ENCODE measurements around the gene NUBPL.
"Not testable (repeated sequence)": the region's sequence is repeated elsewhere in the genome, so short reads cannot be mapped to it uniquely, and the experiment has no call there.

NUBPL gene

DNA sequence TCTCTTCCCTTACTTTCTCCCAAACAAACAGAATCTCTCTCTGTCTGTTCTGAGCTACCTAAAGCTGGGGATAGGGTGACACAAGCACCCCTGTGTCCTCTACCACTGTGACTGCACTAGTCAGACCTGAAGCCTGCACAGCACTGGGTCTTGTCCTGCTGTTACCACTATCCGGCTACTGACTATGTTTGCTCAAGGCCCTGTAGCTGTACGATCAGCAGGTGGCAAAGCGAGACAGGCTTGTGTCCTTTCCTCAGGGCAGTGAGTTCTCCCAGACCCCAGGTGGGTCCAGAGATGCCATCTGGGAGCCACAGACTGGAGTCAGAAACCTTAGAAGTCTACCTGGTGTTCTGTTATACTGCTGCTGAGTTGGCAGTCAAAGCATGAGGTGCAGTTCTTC is 116.4 kb downstream of the NUBPL start:
- no peak for TF ChIP-seq ZNF274 (IDR thresholded peaks at IDR 0.05; ENCODE audit: low read depth, low read length)

GRCh38 chr14:31678421-31679249 is 117.4 kb downstream of the NUBPL start:
- no peak for TF ChIP-seq ZNF274 (IDR thresholded peaks at IDR 0.05; ENCODE audit: low read depth, low read length)
- no peak overlapping the region for H3K4me3 ChIP-seq (ENCODE audit: low read length)

More for the DNA sequence above, 116.4 kb downstream of the NUBPL start:
- no peak overlapping the region for H3K4me3 ChIP-seq (ENCODE audit: low read length)

GRCh38 chr14:31682768-31683167 is 121.6 kb downstream of the NUBPL start:
- no peak for TF ChIP-seq ZNF274 (IDR thresholded peaks at IDR 0.05; ENCODE audit: low read depth, low read length)
- H3K4me3 ChIP-seq (ENCODE audit: low read length): no peak overlapping the region

- no peak for TF ChIP-seq ZNF274 (IDR thresholded peaks at IDR 0.05; ENCODE audit: low read depth, low read length)
- H3K4me3 ChIP-seq (ENCODE audit: low read length): no peak overlapping the region
Observed at GRCh38 chr14:31687726-31688125, 126.5 kb downstream of the NUBPL start.

DNA sequence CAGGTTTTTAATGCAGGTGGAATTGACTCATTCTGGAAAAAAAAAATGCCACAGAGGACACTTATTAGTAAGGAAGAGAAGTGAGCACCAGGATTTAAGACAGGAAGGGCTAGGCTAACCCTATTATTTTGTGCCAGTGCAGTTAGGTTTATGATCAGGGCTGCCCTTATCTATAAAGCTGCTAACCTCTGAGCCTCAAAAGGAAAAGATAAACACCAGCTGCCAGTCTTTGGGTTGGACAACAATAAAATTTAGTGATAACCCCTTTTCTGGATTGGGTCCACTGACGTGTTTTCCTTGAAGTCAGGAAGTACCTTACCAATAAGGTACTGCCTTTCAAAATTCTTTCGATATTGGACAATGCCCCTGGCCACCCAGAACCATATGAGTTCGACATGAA is 128.9 kb downstream of the NUBPL start:
- no peak for TF ChIP-seq ZNF274 (IDR thresholded peaks at IDR 0.05; ENCODE audit: low read depth, low read length)
- no peak overlapping the region for H3K4me3 ChIP-seq (ENCODE audit: low read length)

- TF ChIP-seq ZNF274 (IDR thresholded peaks at IDR 0.05; ENCODE audit: low read depth, low read length): no peak
- H3K4me3 ChIP-seq (ENCODE audit: low read length): no peak overlapping the region
Observed at GRCh38 chr14:31692376-31692781, 131.2 kb downstream of the NUBPL start.

DNA sequence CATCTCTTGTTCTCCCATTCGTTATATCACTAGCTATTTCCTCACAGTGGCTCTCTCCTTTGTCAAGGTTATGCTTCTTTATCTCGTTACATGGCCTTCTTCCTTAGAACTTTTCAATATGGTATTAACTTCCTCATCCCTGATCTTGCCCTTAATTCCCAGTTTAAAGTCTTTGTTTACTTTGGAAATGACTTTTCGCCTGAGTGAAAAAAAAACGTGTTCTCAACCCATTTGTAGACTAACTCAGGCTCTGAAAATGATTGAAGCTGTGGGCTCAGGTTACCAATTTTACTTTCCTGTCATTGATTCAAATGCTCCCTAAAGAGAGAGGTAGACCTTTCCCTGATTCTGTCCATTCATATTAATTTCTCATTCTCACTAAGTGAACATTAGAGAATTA is 135.2 kb downstream of the NUBPL start:
- no peak overlapping the region for H3K4me3 ChIP-seq (ENCODE audit: low read length)
- TF ChIP-seq ZNF274 (IDR thresholded peaks at IDR 0.05; ENCODE audit: low read depth, low read length): no peak

DNA sequence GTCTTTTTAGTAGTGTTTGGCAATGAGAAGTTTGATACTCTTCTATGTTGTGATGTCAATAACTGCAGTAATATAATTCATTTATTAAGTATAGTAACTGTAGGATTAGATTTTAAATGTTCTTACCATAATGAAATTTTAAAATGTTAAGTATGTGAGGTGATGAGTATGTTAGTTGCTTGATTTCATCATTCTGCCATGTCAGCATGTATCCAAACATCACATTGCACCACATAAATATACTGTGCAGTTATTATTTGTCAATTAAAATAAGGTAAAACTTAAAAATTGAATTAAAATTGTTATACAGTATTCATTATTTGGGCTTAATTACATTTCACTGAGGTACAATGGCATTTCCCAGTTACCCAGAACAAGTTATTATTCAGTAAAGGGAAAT is 138.6 kb downstream of the NUBPL start:
- no peak overlapping the region for H3K4me3 ChIP-seq (ENCODE audit: low read length)
- TF ChIP-seq ZNF274 (IDR thresholded peaks at IDR 0.05; ENCODE audit: low read depth, low read length): no peak

GRCh38 chr14:31700282-31701074 is 139.3 kb downstream of the NUBPL start:
- no peak for TF ChIP-seq ZNF274 (IDR thresholded peaks at IDR 0.05; ENCODE audit: low read depth, low read length)
- H3K4me3 ChIP-seq (ENCODE audit: low read length): no peak overlapping the region

DNA sequence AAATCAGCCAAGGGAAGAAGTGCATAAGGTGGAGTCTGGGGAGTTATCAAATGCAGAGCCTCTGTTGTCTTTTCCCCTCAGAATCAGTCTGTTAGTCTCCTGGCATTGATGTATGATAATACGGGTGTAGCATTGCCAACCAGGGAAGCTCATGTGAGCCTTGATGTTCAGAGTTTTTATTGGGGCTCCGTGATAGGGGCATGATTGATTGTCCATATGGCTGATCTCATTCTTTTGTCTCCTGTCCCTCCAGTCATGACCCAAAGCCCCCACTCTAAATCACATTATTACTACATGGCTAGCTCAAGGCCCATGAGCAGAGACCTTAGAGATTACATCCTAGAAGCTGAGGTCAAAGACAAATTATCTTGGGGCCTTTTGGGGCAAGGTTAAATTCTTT is 140.9 kb downstream of the NUBPL start:
- no peak for TF ChIP-seq ZNF274 (IDR thresholded peaks at IDR 0.05; ENCODE audit: low read depth, low read length)
- no peak overlapping the region for H3K4me3 ChIP-seq (ENCODE audit: low read length)

DNA sequence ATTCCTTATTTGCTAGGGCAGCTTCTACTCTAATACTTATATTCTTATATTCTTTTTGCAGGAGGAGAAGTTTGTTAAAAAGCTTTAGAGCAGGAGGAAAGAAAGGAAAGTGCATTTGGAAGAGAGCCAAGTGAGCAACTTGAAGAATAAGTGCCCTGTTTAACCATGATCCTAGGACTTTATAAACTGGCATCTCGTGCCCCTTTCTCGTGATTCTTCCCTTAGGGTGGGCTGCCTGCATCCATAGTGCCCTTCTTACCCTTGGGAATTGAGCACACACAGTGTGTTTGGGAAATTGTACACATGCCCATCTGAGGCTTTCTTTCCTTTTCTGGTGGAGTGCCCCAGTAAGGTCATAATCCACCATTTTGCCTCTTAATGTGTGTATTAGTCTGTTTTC is 141.9 kb downstream of the NUBPL start:
- no peak for TF ChIP-seq ZNF274 (IDR thresholded peaks at IDR 0.05; ENCODE audit: low read depth, low read length)
- no peak overlapping the region for H3K4me3 ChIP-seq (ENCODE audit: low read length)

DNA sequence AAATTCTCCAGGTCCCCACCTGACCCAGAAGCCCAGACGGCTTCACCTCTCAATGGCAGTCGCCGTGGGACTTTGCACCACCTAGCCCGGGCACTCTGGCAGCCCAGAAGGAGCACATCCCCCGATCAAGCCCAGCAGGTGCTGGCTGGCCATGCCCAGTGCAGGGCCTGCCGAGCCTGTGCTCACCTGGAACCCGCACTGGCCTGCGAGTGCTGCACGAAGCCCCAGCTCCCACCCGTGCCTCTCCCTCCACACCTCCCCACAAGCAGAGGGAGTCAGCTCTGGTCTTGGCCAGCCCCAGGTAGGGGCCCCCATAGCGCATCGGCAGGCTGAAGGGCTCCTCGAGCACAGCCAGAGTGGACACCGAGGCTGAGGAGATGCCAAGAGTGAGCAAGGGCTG is 144.5 kb downstream of the NUBPL start:
- no peak overlapping the region for H3K4me3 ChIP-seq (ENCODE audit: low read length)
- no peak for TF ChIP-seq ZNF274 (IDR thresholded peaks at IDR 0.05; ENCODE audit: low read depth, low read length)

GRCh38 chr14:31708661-31709060 is 147.5 kb downstream of the NUBPL start:
- H3K4me3 ChIP-seq (ENCODE audit: low read length): not testable (repeated sequence)

DNA sequence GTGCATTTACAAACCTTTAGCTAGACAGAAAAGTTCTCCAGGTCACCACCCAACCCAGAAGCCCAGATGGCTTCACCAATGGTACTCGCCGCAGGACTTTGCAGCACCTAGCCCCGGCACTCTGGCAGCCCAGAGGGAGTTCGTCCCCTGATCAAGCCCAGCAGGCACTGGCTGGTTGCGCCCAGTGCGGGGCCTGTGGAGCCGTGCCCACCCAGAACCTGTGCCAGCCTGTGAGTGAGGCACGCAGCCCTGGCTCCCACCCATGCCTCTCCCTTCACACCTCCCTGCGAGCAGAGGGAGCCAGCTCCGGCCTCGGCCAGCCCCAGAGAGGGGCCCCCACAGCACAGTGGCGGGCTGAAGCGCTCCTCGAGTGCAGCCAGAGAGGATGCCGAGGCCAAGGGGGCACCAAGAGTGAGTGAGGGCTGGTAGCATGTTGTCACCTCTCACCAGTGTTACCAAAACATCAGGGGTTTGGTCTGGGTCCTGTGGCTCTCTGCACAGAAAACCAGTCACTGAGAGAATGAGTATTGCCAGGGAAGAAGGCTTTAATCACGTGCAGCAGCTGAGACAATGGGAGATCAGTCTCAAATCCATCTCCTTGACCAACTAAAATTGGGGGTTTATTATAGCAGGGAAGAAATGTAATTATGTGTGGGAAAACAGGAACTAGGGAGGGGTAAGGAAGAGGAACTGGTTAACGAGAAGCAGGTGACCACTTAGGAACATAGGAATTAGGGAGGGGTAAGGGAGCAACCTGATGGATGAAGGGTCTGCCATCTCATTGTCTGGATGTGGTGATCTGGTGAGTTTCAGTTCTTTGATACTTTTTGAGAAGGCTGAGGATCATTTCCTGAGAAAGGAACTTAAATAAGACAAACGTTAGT is 151.3 kb downstream of the NUBPL start:
- TF ChIP-seq ZNF274 (IDR thresholded peaks at IDR 0.05; ENCODE audit: low read depth, low read length): no peak
- no peak overlapping the region for H3K4me3 ChIP-seq (ENCODE audit: low read length)

Data from GM08714 (cell line).